GM23338 (cell line): ENCODE results near the gene DSG2. TPM values are rescaled to one million over a fixed set of nuclear protein-coding genes. Genes with fewer than 3 reads are reported as not detected.

Experiments used
- ATAC-seq: fragments of 200-7000 bp; cut with Tn5 transposase; 3 replicates; pipeline ENCODE4 v1.9.1; 2020
- DNase-seq: peaks from one replicate; pipeline ENCODE4 v3.0.0-alpha.2; 2015; ENCODE audit warnings: low spot score
- H2AFZ ChIP-seq: fragments of 200-600 bp; sonication (generic); 2 replicates; pipeline ENCODE4 v1.8.0; 2016; ENCODE audit warnings: antibody characterized with exemption, mild to moderate bottlenecking, moderate library complexity
- H3F3A ChIP-seq: fragments of 200-600 bp; sonication (generic); replicated peaks from 2 replicates; pipeline ENCODE4 v1.8.0; 2017; ENCODE audit warnings: antibody characterized with exemption, mixed run types, low read depth
- H3K27ac ChIP-seq: fragments of 200-600 bp; sonication (generic); 2 replicates; pipeline ENCODE4 v1.6.1; 2016; ENCODE audit warnings: low read depth
- H3K27me3 ChIP-seq: fragments of 200-600 bp; sonication (generic); 2 replicates; pipeline ENCODE4 v1.8.0; 2016; ENCODE audit warnings: mild to moderate bottlenecking, mixed run types, moderate library complexity; ENCODE audit not compliant: insufficient read depth
- H3K36me3 ChIP-seq: fragments of 200-600 bp; sonication (generic); 2 replicates; pipeline ENCODE4 v1.8.0; 2016; ENCODE audit warnings: mild to moderate bottlenecking; ENCODE audit not compliant: insufficient read depth
- H3K4me1 ChIP-seq: fragments of 200-600 bp; sonication (generic); 2 replicates; pipeline ENCODE4 v1.8.0; 2016; ENCODE audit warnings: mild to moderate bottlenecking, moderate library complexity; ENCODE audit not compliant: insufficient read depth
- H3K4me2 ChIP-seq: fragments of 200-600 bp; sonication (generic); 2 replicates; pipeline ENCODE4 v1.7.1; 2017; ENCODE audit warnings: mixed run types
- H3K4me3 ChIP-seq: fragments of 200-600 bp; sonication (generic); 2 replicates; pipeline ENCODE4 v1.6.1; 2016; ENCODE audit warnings: mixed run types
- H3K79me2 ChIP-seq: fragments of 200-600 bp; sonication (generic); replicated peaks from 2 replicates; pipeline ENCODE4 v1.8.0; 2017; ENCODE audit warnings: mild to moderate bottlenecking; ENCODE audit not compliant: insufficient read depth
- H3K9me2 ChIP-seq: fragments of 200-600 bp; sonication (generic); 2 replicates; pipeline ENCODE4 v1.8.0; 2017; ENCODE audit not compliant: insufficient read depth
- H4K20me1 ChIP-seq: fragments of 200-600 bp; sonication (generic); replicated peaks from 2 replicates; pipeline ENCODE4 v1.8.0; 2017; ENCODE audit warnings: mild to moderate bottlenecking; ENCODE audit not compliant: insufficient read depth
- H3K27ac Mint-ChIP-seq: 2 replicates; pipeline ENCODE4 v1.8.0; 2020; ENCODE audit warnings: inconsistent platforms, mild to moderate bottlenecking, moderate library complexity, mixed read lengths
- H3K27me3 Mint-ChIP-seq: 3 replicates; pipeline ENCODE4 v1.8.0; 2022; ENCODE audit warnings: low read depth, mild to moderate bottlenecking, moderate library complexity, mixed read lengths, inconsistent platforms; ENCODE audit not compliant: insufficient read depth, poor library complexity
- H3K36me3 Mint-ChIP-seq: 3 replicates; pipeline ENCODE4 v1.8.0; 2021; ENCODE audit warnings: low read depth, mild to moderate bottlenecking, inconsistent platforms, moderate library complexity, mixed read lengths
- H3K4me1 Mint-ChIP-seq: 3 replicates; pipeline ENCODE4 v1.8.0; 2020; ENCODE audit warnings: mild to moderate bottlenecking, inconsistent platforms, mixed read lengths
- H3K4me3 Mint-ChIP-seq: 3 replicates; pipeline ENCODE4 v1.8.0; 2021; ENCODE audit warnings: moderate library complexity, mild to moderate bottlenecking, inconsistent platforms, mixed read lengths
- H3K9me3 Mint-ChIP-seq: 3 replicates; pipeline ENCODE4 v1.8.0; 2020; ENCODE audit warnings: moderate library complexity, mild to moderate bottlenecking, inconsistent platforms, mixed read lengths
- ETS1 ChIP-seq: IDR thresholded peaks from 2 replicates; pipeline ENCODE4 v1.6.1; 2016; ENCODE audit warnings: antibody characterized with exemption
- STAT1 ChIP-seq: IDR thresholded peaks from one replicate; pipeline ENCODE4 v1.6.1; 2016; ENCODE audit warnings: antibody characterized with exemption; ENCODE audit not compliant: unreplicated experiment
- ZNF114 ChIP-seq: fragments of 250-450 bp; sonication (Bioruptor Pico); IDR thresholded peaks from 2 replicates; pipeline ENCODE4 v1.5.0; 2020; ENCODE audit warnings: mild to moderate bottlenecking, moderate library complexity
- ZNF331 ChIP-seq: fragments of 250-450 bp; sonication (Bioruptor Pico); IDR thresholded peaks from 2 replicates; pipeline ENCODE4 v1.5.0; 2020; ENCODE audit warnings: low read depth, mild to moderate bottlenecking, moderate library complexity
- ZNF462 ChIP-seq: fragments of 250-450 bp; sonication (Bioruptor Pico); IDR thresholded peaks from 2 replicates; pipeline ENCODE4 v1.5.0; 2020; ENCODE audit warnings: mild to moderate bottlenecking, moderate library complexity
- polyA plus RNA-seq: library from polyadenylated mRNA; unstranded; fragments of >200 nt; fragmentation: Nextera tagmentation; extraction: Ambion mirVana; gene quantifications from 2 replicates; pipeline ENCODE4 v1.2.1, GENCODE V29; 2016
- total RNA-seq: library from RNA; depleted of rRNA; stranded (reverse); fragments of >200 nt; shearing (Covaris generic); gene quantifications from 2 replicates; pipeline ENCODE4 v1.2.3, GENCODE V29; 2014

Gene DSG2
- total and polyA plus RNA-seq, 2 experiments from 2014 or later: 44.7 to 144 TPM

- no peak for ATAC-seq
- H3K27me3 ChIP-seq: no peaks in the 10 kb centered on the region
- Mint-ChIP-seq H3K4me1 (peaks cover 22% of the 10 kb centered on the region), H3K4me3 (no peak overlapping the region), H3K36me3 (peaks cover 3% of the 10 kb centered on the region), H3K27ac (peak overlapping the region; percentile 0), H3K9me3 (no peaks in the 10 kb centered on the region; the same call in 2 of the 3 replicates), H3K27me3 (peaks cover 2% of the 10 kb centered on the region)
- no peaks in the 10 kb centered on the region for H3K36me3 ChIP-seq
- peak overlapping the region; percentile 44; the same call in 1 of the 2 replicates for H3K4me2 ChIP-seq
- no peaks in the 10 kb centered on the region for H3F3A ChIP-seq
- DNase-seq: no peak
- no peaks in the 10 kb centered on the region for H3K9me2 ChIP-seq
- H2AFZ ChIP-seq: no peak overlapping the region
- peaks cover 25% of the 10 kb centered on the region for H3K4me1 ChIP-seq
- TF ChIP-seq STAT1 (no peak), ZNF331 (CRISPR knock-in tag) (no peak), ZNF462 (CRISPR knock-in tag) (no peak), ETS1 (no peak), ZNF114 (CRISPR knock-in tag) (no peak)
- H3K27ac ChIP-seq: no peak overlapping the region
- peaks cover 44% of the 10 kb centered on the region for H4K20me1 ChIP-seq
- peaks cover 98% of the 10 kb centered on the region for H3K79me2 ChIP-seq
- no peak overlapping the region for H3K4me3 ChIP-seq
Measured at GRCh38 chr18:31513189-31513935, 15.4 kb downstream of the DSG2 start.
